Measurements from ENCODE around the gene MAGEA3.
"Not testable (repeated sequence)": the region's sequence is repeated elsewhere in the genome, so short reads cannot be mapped to it uniquely, and the experiment has no call there.

Gene MAGEA3

GRCh38 chrX:152713815-152714787 lies 15.5 kb downstream of the MAGEA3 start, which contains the start of gene MAGEA2B:
Gene MAGEA2B, plus strand, starts transcription at chrX:152714628. Its CDS starts 2,479 bp downstream, at chrX:152717107.
- not testable (repeated sequence) for H3K27me3 Mint-ChIP-seq; DNase-seq; H3K36me3 Mint-ChIP-seq (ENCODE audit: low read depth); H3K27ac Mint-ChIP-seq; H3K9me3 Mint-ChIP-seq; H3K4me1 Mint-ChIP-seq (ENCODE audit: low read depth); H3K4me3 Mint-ChIP-seq

- Mint-ChIP-seq H3K4me1 (ENCODE audit: low read depth) (no peaks in the 10 kb centered on the region), H3K27me3 (peaks cover 37% of the 10 kb centered on the region), H3K9me3 (no peaks in the 10 kb centered on the region), H3K36me3 (ENCODE audit: low read depth) (no peaks in the 10 kb centered on the region), H3K4me3 (no peak overlapping the region), H3K27ac (no peak overlapping the region)
- no peak for DNase-seq
These were observed 26.8 kb downstream of the MAGEA3 start for GRCh38 chrX:152725409-152725808.

GRCh38 chrX:152733261-152733975 lies 34.8 kb downstream of the MAGEA3 start, which contains the start of the genes CSAG1 and MAGEA12:
Gene CSAG1, minus strand, starts transcription at chrX:152733721. Its CDS starts 1,261 bp downstream, at chrX:152732460.
Gene MAGEA12, plus strand, starts transcription at chrX:152733757. Its CDS starts 2,405 bp downstream, at chrX:152736162.
- Mint-ChIP-seq H3K27me3 (peaks cover 22% of the 10 kb centered on the region), H3K9me3 (no peaks in the 10 kb centered on the region), H3K27ac (no peak within 1 kb of the TSS), H3K4me3 (no peak within 1 kb of the TSS), H3K4me1 (ENCODE audit: low read depth) (no peaks in the 10 kb centered on the region), H3K36me3 (ENCODE audit: low read depth) (no peaks in the 10 kb centered on the region)
- peak; percentile 1 for DNase-seq

GRCh38 chrX:152734143-152734858 lies 35.7 kb downstream of the MAGEA3 start:
- H3K36me3 Mint-ChIP-seq (ENCODE audit: low read depth); H3K4me1 Mint-ChIP-seq (ENCODE audit: low read depth); H3K9me3 Mint-ChIP-seq; H3K4me3 Mint-ChIP-seq; H3K27ac Mint-ChIP-seq: not testable (repeated sequence)
- DNase-seq, result peak; percentile 5
- H3K27me3 Mint-ChIP-seq, result peaks cover 21% of the 10 kb centered on the region

GRCh38 chrX:152735101-152735500 lies 36.5 kb downstream of the MAGEA3 start:
- DNase-seq, result no peak
- H3K4me3 Mint-ChIP-seq, result no peak overlapping the region
- H3K27me3 Mint-ChIP-seq, result peaks cover 15% of the 10 kb centered on the region
- H3K36me3 Mint-ChIP-seq (ENCODE audit: low read depth), result no peaks in the 10 kb centered on the region
- H3K4me1 Mint-ChIP-seq (ENCODE audit: low read depth), result no peaks in the 10 kb centered on the region
- H3K9me3 Mint-ChIP-seq, result no peaks in the 10 kb centered on the region
- H3K27ac Mint-ChIP-seq, result no peak overlapping the region

GRCh38 chrX:152735860-152736511 lies 37.4 kb downstream of the MAGEA3 start:
- no peak overlapping the region for H3K4me3 Mint-ChIP-seq
- H3K9me3 Mint-ChIP-seq, result no peaks in the 10 kb centered on the region
- no peaks in the 10 kb centered on the region for H3K4me1 Mint-ChIP-seq (ENCODE audit: low read depth)
- peaks cover 16% of the 10 kb centered on the region for H3K27me3 Mint-ChIP-seq
- H3K27ac Mint-ChIP-seq, result no peak overlapping the region
- no peaks in the 10 kb centered on the region for H3K36me3 Mint-ChIP-seq (ENCODE audit: low read depth)
- peak; percentile 8 for DNase-seq

GRCh38 chrX:152736528-152736927 lies 37.9 kb downstream of the MAGEA3 start:
- not testable (repeated sequence) for H3K9me3 Mint-ChIP-seq; H3K4me1 Mint-ChIP-seq (ENCODE audit: low read depth); H3K27ac Mint-ChIP-seq; H3K4me3 Mint-ChIP-seq; H3K36me3 Mint-ChIP-seq (ENCODE audit: low read depth)
- H3K27me3 Mint-ChIP-seq, result peaks cover 16% of the 10 kb centered on the region
- DNase-seq, result peak; percentile 2

- H3K27me3 Mint-ChIP-seq, result peaks cover 16% of the 10 kb centered on the region
- no peak for DNase-seq
- H3K4me3 Mint-ChIP-seq, result no peak overlapping the region
- no peaks in the 10 kb centered on the region for H3K4me1 Mint-ChIP-seq (ENCODE audit: low read depth)
- H3K36me3 Mint-ChIP-seq (ENCODE audit: low read depth), result no peaks in the 10 kb centered on the region
- H3K27ac Mint-ChIP-seq, result no peak overlapping the region
- no peaks in the 10 kb centered on the region for H3K9me3 Mint-ChIP-seq
These were observed 40.0 kb downstream of the MAGEA3 start for GRCh38 chrX:152738560-152738959.
